MM.1S (cell line): ENCODE measurements around the gene EMILIN2.

ENCODE experiments used
- DNase-seq: peaks from one replicate; pipeline ENCODE4 v3.0.0-alpha.2; 2015
- H2AFZ ChIP-seq: fragments of 300-600 bp; sonication (generic); 2 replicates; pipeline ENCODE4 v1.6.0; 2016; ENCODE audit warnings: antibody characterized with exemption, low read length
- H3F3A ChIP-seq: fragments of 300-600 bp; sonication (generic); 2 replicates; pipeline ENCODE4 v1.6.1; 2016; ENCODE audit warnings: mild to moderate bottlenecking, antibody characterized with exemption, low read length, moderate library complexity, mixed read lengths; ENCODE audit not compliant: insufficient read depth
- H3K27ac ChIP-seq: fragments of 300-600 bp; sonication (generic); 2 replicates; pipeline ENCODE4 v1.5.1; 2016; ENCODE audit warnings: mild to moderate bottlenecking, low read length
- H3K27me3 ChIP-seq: fragments of 300-600 bp; sonication (generic); replicated peaks from 2 replicates; pipeline ENCODE4 v1.6.0; 2016; ENCODE audit warnings: low read length; ENCODE audit not compliant: insufficient read depth
- H3K36me3 ChIP-seq: fragments of 300-600 bp; sonication (generic); replicated peaks from 2 replicates; pipeline ENCODE4 v1.6.1; 2016; ENCODE audit warnings: mild to moderate bottlenecking, low read length, mixed read lengths; ENCODE audit not compliant: insufficient read depth
- H3K4me1 ChIP-seq: fragments of 300-600 bp; sonication (generic); 2 replicates; pipeline ENCODE4 v1.6.1; 2016; ENCODE audit warnings: low read length, mixed read lengths
- H3K4me2 ChIP-seq: fragments of 300-600 bp; sonication (generic); 2 replicates; pipeline ENCODE4 v1.6.0; 2016; ENCODE audit warnings: low read depth, low read length
- H3K4me3 ChIP-seq: fragments of 300-600 bp; sonication (generic); 2 replicates; pipeline ENCODE4 v1.5.1; 2016; ENCODE audit warnings: low read length, mixed read lengths
- H3K79me2 ChIP-seq: fragments of 300-600 bp; sonication (generic); 2 replicates; pipeline ENCODE4 v1.6.1; 2016; ENCODE audit warnings: mixed run types, low read length, mixed read lengths
- H3K9ac ChIP-seq: fragments of 300-600 bp; sonication (generic); 2 replicates; pipeline ENCODE4 v1.6.1; 2016; ENCODE audit warnings: low read length, mixed read lengths
- H3K9me2 ChIP-seq: fragments of 300-600 bp; sonication (generic); replicated peaks from 2 replicates; pipeline ENCODE4 v1.6.1; 2016; ENCODE audit warnings: mild to moderate bottlenecking, low read length, mixed read lengths; ENCODE audit not compliant: insufficient read depth
- H3K9me3 ChIP-seq: fragments of 300-600 bp; sonication (generic); replicated peaks from 2 replicates; pipeline ENCODE4 v1.6.1; 2016; ENCODE audit warnings: mild to moderate bottlenecking, low read length, mixed read lengths; ENCODE audit not compliant: insufficient read depth
- H4K20me1 ChIP-seq: fragments of 300-600 bp; sonication (generic); 2 replicates; pipeline ENCODE4 v1.6.1; 2016; ENCODE audit warnings: mild to moderate bottlenecking, low read length, moderate library complexity, mixed read lengths; ENCODE audit not compliant: insufficient read depth
- CTCF ChIP-seq: fragments of 300-600 bp; sonication (generic); IDR thresholded peaks from 2 replicates; pipeline ENCODE4 v1.5.1; 2016; ENCODE audit warnings: antibody characterized with exemption, low read length, mixed read lengths
- EZH2 ChIP-seq: fragments of 300-600 bp; sonication (generic); optimal IDR thresholded peaks from 2 replicates; pipeline ENCODE3; 2017; ENCODE audit warnings: low read depth, mild to moderate bottlenecking, antibody characterized with exemption, low read length, mixed read lengths
- EZH2phosphoT487 ChIP-seq: fragments of 300-600 bp; sonication (generic); IDR thresholded peaks from 2 replicates; pipeline ENCODE4 v1.6.1; 2018; ENCODE audit warnings: antibody characterized with exemption, low read length

The EMILIN2 gene

GRCh38 chr18:2882201-2882600 lies 35.4 kb downstream of the EMILIN2 start:
- Histone ChIP-seq H2AFZ (no peak overlapping the region), H3K4me1 (no peaks in the 10 kb centered on the region), H3K36me3 (no peaks in the 10 kb centered on the region), H3F3A (no peaks in the 10 kb centered on the region), H3K79me2 (no peaks in the 10 kb centered on the region), H4K20me1 (no peaks in the 10 kb centered on the region), H3K4me3 (no peak overlapping the region), H3K4me2 (no peak overlapping the region), H3K9me2 (no peaks in the 10 kb centered on the region), H3K9ac (no peak overlapping the region), H3K27me3 (no peaks in the 10 kb centered on the region), H3K9me3 (no peaks in the 10 kb centered on the region), H3K27ac (no peak overlapping the region)
- TF ChIP-seq EZH2phosphoT487, result no peak
- no peak for TF ChIP-seq EZH2
- TF ChIP-seq CTCF, result no peak
- no peak for DNase-seq

- Histone ChIP-seq H3K4me3 (no peak overlapping the region), H4K20me1 (no peaks in the 10 kb centered on the region), H3K27ac (no peak overlapping the region), H3K9me2 (no peaks in the 10 kb centered on the region), H3K4me1 (no peaks in the 10 kb centered on the region), H3K36me3 (no peaks in the 10 kb centered on the region), H3K79me2 (no peaks in the 10 kb centered on the region), H3K9me3 (no peaks in the 10 kb centered on the region), H3K9ac (no peak overlapping the region), H3K4me2 (no peak overlapping the region), H3K27me3 (no peaks in the 10 kb centered on the region), H2AFZ (no peak overlapping the region), H3F3A (no peaks in the 10 kb centered on the region)
- no peak for DNase-seq
- TF ChIP-seq EZH2phosphoT487 (no peak), EZH2 (no peak), CTCF (no peak)
These were observed 36.4 kb downstream of the EMILIN2 start for GRCh38 chr18:2883076-2883735.

DNA sequence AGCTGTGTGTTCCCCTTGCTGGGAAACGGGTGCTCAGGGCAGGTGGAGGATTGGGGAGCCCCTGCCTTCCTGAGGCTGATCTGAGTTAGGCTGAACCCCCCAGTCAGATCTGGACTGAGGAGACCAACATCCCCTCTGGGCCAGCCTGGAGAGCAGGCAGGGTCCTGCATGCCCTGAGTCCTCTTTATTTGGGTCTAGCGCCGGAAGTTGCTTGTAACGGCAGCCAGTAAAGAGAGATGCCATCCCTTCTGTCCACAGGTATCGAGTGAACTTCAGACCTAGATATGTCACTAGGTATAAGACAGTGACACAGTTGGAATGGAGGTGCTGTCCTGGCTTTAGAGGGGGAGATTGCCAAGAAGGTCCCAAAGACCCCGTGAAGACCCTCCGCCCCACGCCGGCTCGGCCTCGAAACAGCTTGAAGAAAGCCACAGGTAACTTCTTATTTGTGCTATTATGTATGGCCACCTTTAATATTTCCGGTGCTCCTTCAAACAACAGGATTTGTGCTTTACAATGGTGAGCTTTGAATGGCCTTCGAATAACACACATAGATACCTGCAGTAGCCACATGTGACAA lies 38.0 kb downstream of the EMILIN2 start:
- H3K9me2 ChIP-seq, result no peaks in the 10 kb centered on the region

More for the DNA sequence above, 38.0 kb downstream of the EMILIN2 start:
- no peak overlapping the region for H3K27ac ChIP-seq
- H3K4me3 ChIP-seq, result no peak overlapping the region
- no peaks in the 10 kb centered on the region for H3K27me3 ChIP-seq
- H2AFZ ChIP-seq, result no peak overlapping the region
- no peak overlapping the region for H3K4me2 ChIP-seq
- no peak for DNase-seq
- TF ChIP-seq EZH2phosphoT487 (no peak), CTCF (no peak), EZH2 (no peak)
- no peaks in the 10 kb centered on the region for H3K79me2 ChIP-seq
- H4K20me1 ChIP-seq, result no peaks in the 10 kb centered on the region
- no peaks in the 10 kb centered on the region for H3F3A ChIP-seq
- H3K9me3 ChIP-seq, result no peaks in the 10 kb centered on the region
- no peak overlapping the region for H3K9ac ChIP-seq
- H3K36me3 ChIP-seq, result no peaks in the 10 kb centered on the region
- H3K4me1 ChIP-seq, result no peaks in the 10 kb centered on the region
